Mucosa of rectum (tissue), 2 donors: Measurements from ENCODE around the gene PARD3B.

Experiments used
- H3K27ac ChIP-seq, 2 donors: one replicate each; pipeline ENCODE4 v1.7.0; 2013; ENCODE audit warnings: inconsistent platforms in 2 of 2, low read depth in 2 of 2, low read length in 2 of 2
- H3K27me3 ChIP-seq, 2 donors: one replicate each; pipeline ENCODE4 v1.7.0; 2013; ENCODE audit warnings: low read length in 2 of 2; ENCODE audit not compliant: control insufficient read depth in 2 of 2, insufficient read depth in 2 of 2
- H3K36me3 ChIP-seq, 2 donors: one replicate each; pipeline ENCODE4 v1.7.0; 2013; ENCODE audit warnings: low read length in 2 of 2; ENCODE audit not compliant: control insufficient read depth in 2 of 2, insufficient read depth in 2 of 2
- H3K4me1 ChIP-seq, 2 donors: one replicate each; pipeline ENCODE4 v1.7.0; 2013; ENCODE audit warnings: low read length in 2 of 2, mild to moderate bottlenecking in 1 of 2; ENCODE audit not compliant: control insufficient read depth in 2 of 2, insufficient read depth in 2 of 2
- H3K4me3 ChIP-seq, 2 donors: one replicate each; pipeline ENCODE4 v1.7.0; 2013; ENCODE audit warnings: low read length in 2 of 2
- H3K9ac ChIP-seq, 2 donors: one replicate each; pipeline ENCODE4 v1.7.0; 2013; ENCODE audit warnings: low read length in 2 of 2, low read depth in 1 of 2, mild to moderate bottlenecking in 1 of 2
- H3K9me3 ChIP-seq, 2 donors: one replicate each; pipeline ENCODE4 v1.7.0; 2013; ENCODE audit warnings: low read length in 2 of 2; ENCODE audit not compliant: control insufficient read depth in 2 of 2
- donor health status: healthy.
- donor health status: Normal muscosa, but diverticular disease.

PARD3B gene

GRCh38 chr2:205605638-205606304 is 1060.5 kb downstream of the PARD3B start:
- Histone ChIP-seq H3K4me3 (no peak overlapping the region), H3K27me3 (no peaks in the 10 kb centered on the region), H3K9me3 (no peaks in the 10 kb centered on the region), H3K4me1 (no peaks in the 10 kb centered on the region), H3K36me3 (no peaks in the 10 kb centered on the region), H3K27ac (no peak overlapping the region), H3K9ac (no peak overlapping the region)

DNA sequence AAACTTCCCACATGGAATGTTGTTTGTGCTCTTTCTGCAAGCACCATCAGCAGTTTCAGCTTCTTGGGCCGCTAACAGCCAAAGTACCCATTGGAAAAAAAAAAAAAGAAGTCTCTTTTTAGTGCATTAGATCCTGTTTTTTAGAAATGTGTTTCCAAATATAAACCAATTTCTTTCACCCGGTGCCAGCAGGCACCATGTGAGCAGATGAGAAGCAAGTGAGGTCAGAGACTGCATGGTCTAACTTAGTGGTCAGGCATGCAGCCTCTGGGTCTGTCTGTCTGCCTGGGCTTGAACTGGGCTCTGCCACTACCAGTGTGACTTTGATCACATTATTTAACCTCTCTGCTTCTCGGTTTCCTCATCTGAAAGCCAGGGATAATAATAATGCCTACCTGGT is 1061.9 kb downstream of the PARD3B start:
- Histone ChIP-seq H3K27ac (no peak overlapping the region), H3K4me1 (no peaks in the 10 kb centered on the region), H3K4me3 (no peak overlapping the region), H3K27me3 (no peaks in the 10 kb centered on the region), H3K9ac (no peak overlapping the region), H3K36me3 (no peaks in the 10 kb centered on the region), H3K9me3 (no peaks in the 10 kb centered on the region)

DNA sequence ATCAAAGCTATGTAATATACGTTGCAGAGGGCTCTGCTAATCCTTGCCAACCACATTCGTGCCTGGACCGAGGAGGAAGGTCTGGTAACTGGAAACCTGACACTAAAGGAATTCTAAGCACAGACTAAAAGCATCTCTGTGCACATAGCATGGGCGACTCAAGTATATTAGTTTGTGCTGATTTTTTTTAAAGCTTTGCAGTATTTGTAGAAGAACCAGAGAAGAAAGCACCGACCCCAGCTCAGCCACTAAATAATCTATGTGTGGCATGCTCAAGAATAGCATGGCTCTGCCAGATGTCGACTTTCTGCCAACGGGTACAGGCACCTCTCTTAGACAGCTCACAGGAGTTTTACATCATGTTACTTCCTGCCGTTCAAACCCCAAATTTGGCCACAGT is 1063.8 kb downstream of the PARD3B start:
- Histone ChIP-seq H3K4me3 (no peak overlapping the region), H3K27me3 (no peaks in the 10 kb centered on the region), H3K9me3 (no peaks in the 10 kb centered on the region), H3K27ac (no peak overlapping the region), H3K9ac (no peak overlapping the region), H3K36me3 (no peaks in the 10 kb centered on the region), H3K4me1 (peaks cover 0 to 1% of the 10 kb centered on the region in 2 donors)

- H3K27me3 ChIP-seq: no peaks in the 10 kb centered on the region
- H3K27ac ChIP-seq: no peak overlapping the region
- H3K9me3 ChIP-seq: no peaks in the 10 kb centered on the region
- peaks cover 0 to 2% of the 10 kb centered on the region in 2 donors for H3K4me1 ChIP-seq
- H3K4me3 ChIP-seq: no peak overlapping the region
- H3K9ac ChIP-seq: no peak overlapping the region
- H3K36me3 ChIP-seq: no peaks in the 10 kb centered on the region
Measured at GRCh38 chr2:205610437-205610836, 1065.2 kb downstream of the PARD3B start.

DNA sequence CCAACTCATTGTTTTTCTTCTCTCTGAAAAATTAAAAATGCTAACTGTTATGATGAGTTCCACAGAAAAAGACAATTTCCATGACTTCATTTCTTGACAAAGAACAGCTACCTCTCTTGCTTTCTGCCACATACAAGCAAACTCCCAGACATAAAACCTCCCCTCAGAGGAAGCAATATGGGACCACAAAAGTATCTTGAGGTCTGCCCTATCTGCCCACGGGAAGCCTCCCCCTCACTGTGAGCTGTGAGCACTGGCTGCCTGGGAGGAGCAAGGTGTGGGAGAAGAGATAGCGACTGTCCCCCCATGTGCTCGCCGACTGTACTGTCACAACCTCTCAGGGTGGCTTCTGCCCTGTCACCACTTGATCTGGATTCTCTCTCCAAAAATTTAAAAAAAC is 1067.4 kb downstream of the PARD3B start:
- no peak overlapping the region for H3K9ac ChIP-seq
- H3K4me3 ChIP-seq: no peak overlapping the region
- H3K9me3 ChIP-seq: no peaks in the 10 kb centered on the region
- H3K27ac ChIP-seq: no peak overlapping the region
- peaks cover 0 to 2% of the 10 kb centered on the region in 2 donors for H3K4me1 ChIP-seq
- no peaks in the 10 kb centered on the region for H3K27me3 ChIP-seq
- no peaks in the 10 kb centered on the region for H3K36me3 ChIP-seq

- no peaks in the 10 kb centered on the region for H3K9me3 ChIP-seq
- no peak overlapping the region for H3K27ac ChIP-seq
- H3K4me3 ChIP-seq: no peak overlapping the region
- peaks cover 0 to 2% of the 10 kb centered on the region in 2 donors for H3K4me1 ChIP-seq
- no peaks in the 10 kb centered on the region for H3K36me3 ChIP-seq
- H3K27me3 ChIP-seq: no peaks in the 10 kb centered on the region
- no peak overlapping the region for H3K9ac ChIP-seq
Measured at GRCh38 chr2:205613970-205614559, 1068.8 kb downstream of the PARD3B start.

DNA sequence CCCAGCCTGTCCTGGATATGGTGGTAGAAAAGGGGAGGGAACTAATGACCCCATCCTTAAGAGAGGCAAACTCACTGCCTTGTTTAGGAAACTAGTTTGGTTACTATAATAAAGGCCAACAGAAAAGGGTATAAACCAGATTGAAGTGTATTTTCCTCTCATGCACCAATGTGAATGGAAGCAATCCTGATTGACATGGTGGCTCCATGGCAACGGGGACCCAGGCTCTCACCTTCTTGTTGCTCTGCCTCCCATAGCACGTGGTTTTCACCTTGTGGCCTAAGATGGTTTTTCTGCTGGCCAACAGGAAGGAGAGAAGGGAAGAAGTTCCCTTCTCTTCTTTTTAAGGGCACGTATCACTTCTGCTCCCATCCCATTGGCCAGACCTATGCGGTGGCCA is 1069.7 kb downstream of the PARD3B start:
- H3K9ac ChIP-seq: no peak overlapping the region
- H3K27ac ChIP-seq: no peak overlapping the region
- no peaks in the 10 kb centered on the region for H3K36me3 ChIP-seq
- no peaks in the 10 kb centered on the region for H3K27me3 ChIP-seq
- H3K9me3 ChIP-seq: no peaks in the 10 kb centered on the region
- H3K4me3 ChIP-seq: no peak overlapping the region
- H3K4me1 ChIP-seq: peaks cover 0 to 2% of the 10 kb centered on the region in 2 donors

- H3K9ac ChIP-seq: no peak overlapping the region
- no peak overlapping the region for H3K27ac ChIP-seq
- no peak overlapping the region for H3K4me3 ChIP-seq
- H3K9me3 ChIP-seq: no peaks in the 10 kb centered on the region
- H3K36me3 ChIP-seq: no peaks in the 10 kb centered on the region
- H3K4me1 ChIP-seq: peaks cover 0 to 2% of the 10 kb centered on the region in 2 donors
- H3K27me3 ChIP-seq: no peaks in the 10 kb centered on the region
Measured at GRCh38 chr2:205617905-205618304, 1072.6 kb downstream of the PARD3B start.

- no peak overlapping the region for H3K9ac ChIP-seq
- H3K36me3 ChIP-seq: no peaks in the 10 kb centered on the region
- H3K4me1 ChIP-seq: no peaks in the 10 kb centered on the region
- H3K27ac ChIP-seq: no peak overlapping the region
- no peaks in the 10 kb centered on the region for H3K9me3 ChIP-seq
- H3K27me3 ChIP-seq: no peaks in the 10 kb centered on the region
- no peak overlapping the region for H3K4me3 ChIP-seq
Measured at GRCh38 chr2:205619600-205619999, 1074.3 kb downstream of the PARD3B start.

- Histone ChIP-seq H3K9me3 (no peaks in the 10 kb centered on the region), H3K4me3 (no peak overlapping the region), H3K27ac (no peak overlapping the region), H3K4me1 (no peaks in the 10 kb centered on the region), H3K27me3 (no peaks in the 10 kb centered on the region), H3K9ac (no peak overlapping the region), H3K36me3 (no peaks in the 10 kb centered on the region)
Measured at GRCh38 chr2:205627085-205627484, 1081.8 kb downstream of the PARD3B start.
